Fibroblast of skin of back (primary cell): Measurements from ENCODE around the gene DZANK1. TPM values are rescaled to one million over a fixed set of nuclear protein-coding genes. Genes with fewer than 3 reads are reported as not detected.
"Not testable (repeated sequence)": the region's sequence is repeated elsewhere in the genome, so short reads cannot be mapped to it uniquely, and the experiment has no call there.

Source experiments
- DNase-seq: peaks from one replicate; pipeline ENCODE4 v3.0.0-alpha.2; 2013
- polyA plus RNA-seq, 2 experiments: library from polyadenylated mRNA; unstranded; fragments of 120-200 nt; gene quantifications; one replicate each; pipeline ENCODE4 v1.2.1, GENCODE V29; 2013; ENCODE audit not compliant: insufficient read length in 2 of 2

Gene DZANK1
- polyA plus RNA-seq (2013, experiment 1 of 2; ENCODE audit: insufficient read length): 1.7 TPM
- 0.93 TPM for polyA plus RNA-seq (2013, experiment 2 of 2; ENCODE audit: insufficient read length)

DNA sequence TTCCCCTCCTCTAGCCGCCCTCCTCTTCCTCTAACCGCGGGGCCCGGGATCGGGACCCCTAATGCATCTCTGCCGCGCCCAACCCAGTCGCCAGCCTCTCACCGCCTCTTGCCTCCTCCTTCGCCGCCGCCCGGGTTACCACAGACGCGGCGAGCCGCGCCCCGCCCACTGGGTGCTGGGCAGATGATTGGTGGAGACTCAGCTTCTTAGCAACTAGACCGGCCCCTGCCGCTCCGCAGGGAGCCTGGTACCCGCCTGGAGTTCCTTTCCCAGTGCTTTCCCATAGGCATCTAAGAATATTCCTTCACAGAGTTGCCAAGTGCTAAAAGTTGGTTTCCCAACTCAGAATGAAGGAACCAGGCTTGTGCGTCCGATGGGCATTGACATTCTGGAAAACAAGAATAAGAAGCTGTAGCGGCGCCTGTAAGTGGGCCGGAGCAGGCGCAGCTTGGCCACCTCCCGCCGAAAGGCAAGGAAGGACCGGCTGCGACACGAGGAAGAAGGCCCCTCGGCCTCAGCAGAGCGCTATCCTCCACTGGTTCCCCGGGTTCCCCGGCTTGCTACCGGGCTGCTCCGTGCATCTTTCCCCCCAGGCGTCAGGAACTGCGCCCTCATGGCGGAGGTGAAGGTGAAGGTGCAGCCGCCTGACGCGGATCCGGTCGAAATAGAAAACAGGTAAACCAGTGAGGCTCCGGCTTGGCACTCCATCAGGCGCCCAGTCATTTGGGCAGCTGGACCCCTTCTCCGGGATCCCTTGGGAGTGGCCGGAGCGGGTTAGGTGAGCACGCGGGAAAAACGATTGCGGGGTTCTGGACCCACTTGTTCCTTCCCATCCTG is at the start of gene DZANK1, which contains the start of gene POLR3F:
Gene DZANK1, minus strand, starts transcription at position 137 of the 837 bp plus-strand sequence. CDS start 1,672 bp downstream, outside the sequence.
Gene POLR3F, plus strand, starts transcription at position 497 of the 837 bp plus-strand sequence. Its CDS starts 117 bp downstream, at position 614.
- DNase-seq: peak; percentile 96

- no peak for DNase-seq
These were observed 49.1 kb upstream of the DZANK1 start for GRCh38 chr20:18515973-18516372.

GRCh38 chr20:18514127-18514526 is 47.3 kb upstream of the DZANK1 start:
- no peak for DNase-seq

DNA sequence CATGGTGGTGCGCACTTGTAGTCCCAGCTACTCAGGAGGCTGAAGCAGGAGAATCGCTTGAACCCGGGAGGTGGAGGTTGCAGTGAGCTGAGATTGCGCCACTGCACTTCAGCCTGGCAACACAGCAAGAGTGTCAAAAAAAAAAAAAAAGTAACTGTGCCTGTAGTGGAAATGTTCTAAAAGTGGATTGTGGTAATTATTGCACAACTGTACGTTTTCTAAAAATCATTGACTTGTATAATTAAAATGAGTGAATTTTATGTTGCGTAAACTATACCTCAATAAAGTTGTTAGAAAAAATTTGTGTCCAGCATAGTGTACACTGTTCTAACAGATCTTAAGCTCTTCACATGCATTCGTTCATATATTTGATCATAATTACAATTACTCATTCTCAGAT is 46.4 kb upstream of the DZANK1 start:
- no peak for DNase-seq

DNA sequence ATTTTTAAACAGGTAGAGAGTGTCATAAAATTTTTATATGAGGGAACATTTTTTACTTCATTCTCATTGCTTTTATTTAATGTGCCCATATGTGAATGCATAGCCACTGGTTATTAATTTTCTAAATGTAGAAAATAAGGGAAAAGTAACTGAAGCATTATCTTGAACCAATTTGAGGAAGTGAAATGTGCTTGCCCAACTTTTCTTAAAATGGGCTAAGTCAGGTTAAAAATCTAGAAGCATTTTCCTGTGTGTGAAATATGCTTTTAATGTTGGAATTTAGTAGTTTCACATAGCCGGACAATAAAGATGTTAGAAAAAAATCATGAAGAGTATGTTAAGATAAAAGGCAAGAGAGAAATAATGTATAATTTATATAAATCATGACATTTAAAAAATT is 44.7 kb upstream of the DZANK1 start:
- no peak for DNase-seq

- peak; percentile 97 for DNase-seq
These were observed 40.7 kb upstream of the DZANK1 start, which contains the start of gene SEC23B for GRCh38 chr20:18507218-18508191. SEC23B (plus strand) TSS chr20:18507940; CDS start chr20:18510836, 2,896 bp downstream.

GRCh38 chr20:18506744-18507143 is 39.9 kb upstream of the DZANK1 start:
- DNase-seq: no peak

GRCh38 chr20:18504479-18505060 is 37.7 kb upstream of the DZANK1 start:
- DNase-seq: no peak

DNA sequence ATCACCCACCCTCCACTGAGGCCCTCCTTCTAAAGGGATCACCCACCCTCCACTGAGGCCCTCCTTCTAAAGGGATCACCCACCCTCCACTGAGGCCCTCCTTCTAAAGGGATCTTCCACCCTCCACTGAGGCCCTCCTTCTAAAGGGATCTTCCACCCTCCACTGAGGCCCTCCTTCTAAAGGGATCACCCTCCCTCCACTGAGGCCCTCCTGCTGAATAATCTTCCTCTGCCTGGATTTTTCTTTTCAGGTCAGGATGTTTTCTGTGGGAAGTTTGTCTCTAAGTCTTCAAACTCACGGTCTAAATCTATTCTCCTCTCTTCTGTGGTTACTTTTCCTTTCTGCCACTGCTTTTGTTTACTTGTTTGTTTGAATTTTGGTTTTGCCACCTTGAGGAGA is 34.8 kb upstream of the DZANK1 start:
- not testable (repeated sequence) for DNase-seq

GRCh38 chr20:18497603-18498002 is 30.8 kb upstream of the DZANK1 start:
- DNase-seq: no peak

GRCh38 chr20:18496740-18497592 is 30.1 kb upstream of the DZANK1 start, which contains the start of gene RBBP9:
RBBP9 (minus strand) TSS chr20:18497225; CDS start chr20:18497167, 58 bp downstream.
- peak; percentile 83 for DNase-seq

DNA sequence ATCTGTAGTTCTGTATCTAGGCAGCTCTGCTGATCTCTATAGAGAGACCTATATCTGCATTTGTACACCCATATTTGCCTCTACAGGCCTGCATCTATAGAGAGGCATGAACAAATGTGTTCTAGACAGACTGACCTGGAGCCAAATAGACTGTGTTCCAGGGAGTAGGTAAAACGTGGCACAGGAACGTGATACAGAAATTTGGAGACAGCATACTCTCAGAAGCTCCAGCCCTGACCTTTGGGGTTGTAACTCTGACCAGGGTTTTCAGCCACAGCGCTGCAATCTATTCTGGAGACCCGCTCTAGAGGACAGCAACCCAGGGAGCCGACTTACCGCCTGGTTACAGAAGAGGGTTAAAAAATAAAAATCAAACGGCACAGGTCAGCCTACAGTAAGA is 29.2 kb upstream of the DZANK1 start:
- no peak for DNase-seq

GRCh38 chr20:18488301-18488700 is 21.5 kb upstream of the DZANK1 start:
- no peak for DNase-seq

GRCh38 chr20:18481596-18481995 is 14.8 kb upstream of the DZANK1 start:
- no peak for DNase-seq

- DNase-seq: no peak
These were observed 11.0 kb upstream of the DZANK1 start for GRCh38 chr20:18477821-18478220.

- DNase-seq: no peak
These were observed 10.4 kb upstream of the DZANK1 start for GRCh38 chr20:18477218-18477617.

DNA sequence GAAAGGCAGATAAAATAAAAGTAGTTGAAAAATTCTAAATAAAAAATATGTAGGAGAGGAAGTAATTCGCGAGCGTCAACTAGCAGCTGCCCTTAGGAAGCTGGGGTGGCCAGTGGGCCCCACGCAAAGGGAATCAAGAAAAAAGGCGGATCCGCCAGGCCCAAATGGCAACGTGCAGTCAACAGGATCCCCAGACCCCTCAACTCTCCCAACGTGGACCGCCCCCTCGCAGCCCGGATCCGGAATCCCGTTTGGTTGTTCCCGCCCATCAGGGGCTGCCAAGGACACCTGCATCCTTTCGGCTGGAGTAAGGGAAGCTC is 296 bp downstream of the DZANK1 start:
- no peak for DNase-seq

DNA sequence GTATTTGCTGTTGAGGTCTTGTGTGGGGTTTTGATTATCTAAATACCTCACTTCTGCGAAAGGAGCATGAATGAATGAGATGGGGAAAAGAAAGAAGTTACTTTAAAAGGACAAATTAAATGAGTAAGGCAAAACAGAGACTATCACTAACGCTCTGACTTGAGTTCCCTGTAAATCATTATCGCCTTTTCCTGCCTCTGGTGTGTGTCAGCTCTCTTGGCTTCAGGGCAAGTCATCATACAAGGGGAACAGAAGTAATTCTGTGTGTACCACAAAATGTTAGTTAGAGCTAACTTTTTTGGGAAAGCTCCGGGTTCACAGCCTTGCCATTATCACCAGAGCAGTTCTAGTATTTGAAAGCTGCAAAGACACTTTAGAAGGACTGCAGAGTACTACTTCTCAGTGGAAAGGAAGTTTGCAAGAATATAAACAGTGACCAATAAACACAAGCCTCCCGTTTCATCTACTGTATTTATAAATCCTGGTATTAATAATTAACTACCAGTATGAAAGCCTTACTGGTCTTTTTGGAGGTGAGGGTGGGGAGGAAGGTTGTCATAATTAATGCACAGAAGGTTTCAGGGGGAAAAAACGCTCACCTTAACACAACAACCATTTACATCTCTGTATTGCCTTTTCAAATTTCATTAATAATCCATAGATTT is 1.2 kb downstream of the DZANK1 start:
- no peak for DNase-seq

GRCh38 chr20:18456600-18456999 is 10.2 kb downstream of the DZANK1 start:
- no peak for DNase-seq

- peak; percentile 18 for DNase-seq
These were observed 22.9 kb downstream of the DZANK1 start for GRCh38 chr20:18443886-18444285.

DNA sequence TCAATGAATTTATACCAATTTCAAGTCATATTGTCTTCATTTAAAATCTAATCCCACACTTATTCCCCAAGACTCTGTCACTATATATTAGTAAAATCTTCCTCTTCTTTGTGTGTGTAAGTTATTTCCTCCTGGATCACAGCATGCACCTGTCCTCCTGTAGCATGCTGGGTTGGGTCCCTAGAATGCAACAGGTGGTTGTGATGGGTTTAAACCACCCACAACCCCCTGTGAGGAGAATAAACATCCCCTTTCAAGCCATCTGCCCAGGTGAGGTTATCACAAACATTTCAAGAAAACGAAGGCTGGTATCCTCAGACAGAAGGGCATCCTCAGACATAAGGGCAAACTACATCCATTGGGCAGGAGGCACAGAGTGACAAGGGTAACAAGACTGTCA is 26.4 kb downstream of the DZANK1 start:
- DNase-seq: no peak
